Muscle layer of duodenum (tissue), 2 donors: ENCODE measurements around the gene TBC1D22A.

Source experiments
- H3K27ac ChIP-seq: one replicate; pipeline ENCODE4 v1.7.0; 2013; ENCODE audit warnings: mild to moderate bottlenecking, low read length
- H3K27me3 ChIP-seq: one replicate; pipeline ENCODE4 v1.7.0; 2013; ENCODE audit warnings: low read depth, mild to moderate bottlenecking, control low read depth, low read length
- H3K36me3 ChIP-seq, 2 donors: one replicate each; pipeline ENCODE4 v1.7.0; 2013; ENCODE audit warnings: low read length in 2 of 2, control low read depth in 1 of 2, mild to moderate bottlenecking in 1 of 2; ENCODE audit not compliant: insufficient read depth in 2 of 2, control insufficient read depth in 1 of 2
- H3K4me1 ChIP-seq, 2 donors: one replicate each; pipeline ENCODE4 v1.7.0; 2013; ENCODE audit warnings: low read length in 2 of 2, mild to moderate bottlenecking in 2 of 2, control low read depth in 1 of 2, moderate library complexity in 1 of 2; ENCODE audit not compliant: insufficient read depth in 2 of 2, control insufficient read depth in 1 of 2
- H3K4me3 ChIP-seq, 2 donors: one replicate each; pipeline ENCODE4 v1.7.0; 2013; ENCODE audit warnings: low read length in 2 of 2, low read depth in 1 of 2, mild to moderate bottlenecking in 1 of 2
- H3K9me3 ChIP-seq, 2 donors: one replicate each; pipeline ENCODE4 v1.7.0; 2013; ENCODE audit warnings: low read length in 2 of 2, control low read depth in 1 of 2, mild to moderate bottlenecking in 1 of 2; ENCODE audit not compliant: control insufficient read depth in 1 of 2
- donor health status: healthy.

Gene TBC1D22A

DNA sequence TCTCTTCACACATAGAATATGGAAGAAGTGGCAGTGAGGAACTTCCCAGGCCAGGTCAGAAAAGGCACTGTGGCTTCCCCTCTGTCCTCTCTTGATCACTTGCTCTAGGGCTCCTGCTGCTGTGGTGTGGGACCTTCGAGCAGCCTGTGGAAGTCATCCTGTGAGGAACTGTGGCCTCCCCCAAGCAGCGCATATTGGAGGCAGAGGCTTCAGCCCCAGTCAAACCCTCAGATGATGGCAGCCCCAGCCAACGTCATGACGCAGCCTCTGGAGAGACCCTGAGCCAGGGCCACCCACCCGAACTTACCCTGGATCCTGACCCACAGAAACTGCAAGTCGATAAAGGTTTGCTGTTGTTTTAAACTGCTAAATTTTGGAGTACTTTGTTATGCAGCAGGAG, 444.9 kb downstream of the TBC1D22A start:
- no peak overlapping the region for H3K4me3 ChIP-seq
- H3K27me3 ChIP-seq = no peaks in the 10 kb centered on the region
- peaks cover 0 to 4% of the 10 kb centered on the region in 2 donors for H3K4me1 ChIP-seq
- H3K27ac ChIP-seq = no peak overlapping the region
- H3K36me3 ChIP-seq = no peaks in the 10 kb centered on the region
- H3K9me3 ChIP-seq = no peaks in the 10 kb centered on the region

DNA sequence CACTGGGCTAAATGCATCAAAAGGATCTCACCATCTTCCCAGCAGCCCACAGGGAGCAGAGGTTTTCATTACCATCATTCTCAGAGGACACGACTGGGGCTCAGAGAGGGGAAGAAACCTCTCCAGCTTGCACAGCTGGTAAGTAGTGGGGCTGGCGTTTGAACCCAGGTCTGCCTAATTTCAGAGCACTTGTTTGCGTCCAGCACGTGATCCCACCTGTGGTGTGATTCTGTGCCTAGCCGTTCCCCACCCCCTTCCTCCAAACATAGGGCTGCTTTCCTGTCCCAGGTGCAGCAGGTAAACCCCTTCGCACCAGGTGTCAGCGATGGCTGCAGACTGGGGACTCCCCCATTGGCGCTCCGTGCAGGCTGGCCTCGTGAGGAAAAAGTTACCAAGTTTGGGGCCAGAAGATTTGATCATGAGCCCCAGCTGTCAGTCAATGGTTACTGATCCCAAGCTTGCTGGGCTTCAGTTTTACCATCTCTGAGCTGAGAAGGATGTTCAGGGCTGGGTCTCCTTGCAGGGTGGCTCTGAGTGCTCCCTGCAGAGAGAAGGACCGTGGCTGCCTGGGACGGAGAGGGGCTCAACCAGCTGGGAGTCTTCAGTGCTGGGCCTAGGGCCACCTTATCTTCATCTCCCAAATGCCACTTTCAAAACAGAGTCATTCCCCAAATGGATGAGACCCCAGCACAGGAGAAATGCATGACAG, 445.6 kb downstream of the TBC1D22A start:
- H3K36me3 ChIP-seq = no peaks in the 10 kb centered on the region
- peaks cover 0 to 4% of the 10 kb centered on the region in 2 donors for H3K4me1 ChIP-seq
- H3K27ac ChIP-seq = no peak overlapping the region
- no peak overlapping the region for H3K4me3 ChIP-seq
- no peaks in the 10 kb centered on the region for H3K27me3 ChIP-seq
- no peaks in the 10 kb centered on the region for H3K9me3 ChIP-seq

DNA sequence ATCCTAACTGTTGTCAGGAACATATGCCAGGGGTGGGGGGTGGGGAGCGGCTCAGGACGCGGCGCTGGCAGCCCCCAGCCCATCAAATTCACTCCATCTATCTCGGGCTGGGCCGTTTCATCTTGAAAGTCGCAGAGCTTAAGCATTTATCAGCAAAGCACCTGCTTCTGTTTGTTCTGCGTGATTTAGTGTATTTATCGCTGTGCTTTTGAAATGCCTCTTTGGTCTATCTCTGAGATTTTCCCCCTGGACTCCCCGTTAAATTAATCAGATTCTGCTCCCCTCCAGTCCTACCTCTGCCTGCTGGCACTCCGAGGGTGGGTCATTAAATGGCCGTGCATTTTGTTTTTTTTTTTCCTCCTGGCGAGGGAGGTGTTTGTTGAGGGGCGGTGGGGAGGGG, 446.2 kb downstream of the TBC1D22A start:
- Histone ChIP-seq H3K4me3 (no peak overlapping the region), H3K4me1 (no peaks in the 10 kb centered on the region), H3K36me3 (no peaks in the 10 kb centered on the region), H3K27ac (no peak overlapping the region), H3K9me3 (no peaks in the 10 kb centered on the region), H3K27me3 (no peaks in the 10 kb centered on the region)

DNA sequence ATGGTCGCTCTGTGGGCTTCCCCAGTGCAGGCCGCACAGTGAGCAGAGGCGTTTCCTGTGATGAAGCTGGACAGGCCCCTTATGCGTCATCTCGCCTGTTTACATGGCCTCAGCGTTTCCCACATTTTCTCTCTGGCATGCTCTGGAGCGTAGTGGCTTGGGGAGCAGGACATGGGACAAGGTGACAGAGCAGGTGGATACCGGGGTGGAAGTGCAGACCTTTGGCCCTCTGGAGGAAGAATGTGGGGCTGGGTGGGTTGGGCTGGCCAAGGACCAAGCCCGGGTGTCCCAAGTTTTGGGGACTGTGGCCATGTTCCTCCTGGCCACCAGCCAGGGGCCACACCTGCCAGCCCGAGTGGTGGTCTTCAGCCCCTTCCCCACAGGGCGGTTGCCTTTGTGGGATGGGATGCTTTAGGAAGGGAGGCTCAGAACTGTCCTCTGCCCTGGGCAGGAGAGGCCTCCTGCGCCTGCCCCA, 446.6 kb downstream of the TBC1D22A start:
- Histone ChIP-seq H3K27me3 (no peaks in the 10 kb centered on the region), H3K4me3 (no peak overlapping the region), H3K4me1 (no peaks in the 10 kb centered on the region), H3K27ac (no peak overlapping the region), H3K36me3 (no peaks in the 10 kb centered on the region), H3K9me3 (no peaks in the 10 kb centered on the region)

DNA sequence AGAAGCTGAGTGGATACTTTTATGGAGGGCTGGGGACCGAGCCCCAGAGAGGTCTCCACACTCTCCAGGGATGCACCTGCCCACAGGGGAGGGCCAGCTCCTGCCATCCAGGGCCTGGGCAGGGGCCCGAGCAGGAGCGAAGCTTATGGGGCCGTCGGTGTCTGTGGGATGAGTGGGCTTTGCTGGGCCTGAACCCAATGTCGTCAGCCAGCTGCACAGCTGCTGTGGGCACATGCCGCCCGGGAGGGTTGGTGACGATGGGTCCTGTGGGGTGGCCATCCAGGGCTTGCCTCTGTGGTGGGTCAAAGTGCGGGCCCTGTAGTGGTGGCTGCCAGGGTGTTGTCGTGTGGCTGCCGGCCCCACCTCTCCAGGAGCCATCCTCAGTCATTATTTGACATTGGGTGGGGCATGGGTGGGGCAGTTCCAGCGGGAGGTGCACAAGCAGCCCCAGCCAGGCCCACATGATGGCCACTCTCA, 447.1 kb downstream of the TBC1D22A start:
- H3K4me1 ChIP-seq = no peaks in the 10 kb centered on the region
- H3K4me3 ChIP-seq = no peak overlapping the region
- no peaks in the 10 kb centered on the region for H3K36me3 ChIP-seq

DNA sequence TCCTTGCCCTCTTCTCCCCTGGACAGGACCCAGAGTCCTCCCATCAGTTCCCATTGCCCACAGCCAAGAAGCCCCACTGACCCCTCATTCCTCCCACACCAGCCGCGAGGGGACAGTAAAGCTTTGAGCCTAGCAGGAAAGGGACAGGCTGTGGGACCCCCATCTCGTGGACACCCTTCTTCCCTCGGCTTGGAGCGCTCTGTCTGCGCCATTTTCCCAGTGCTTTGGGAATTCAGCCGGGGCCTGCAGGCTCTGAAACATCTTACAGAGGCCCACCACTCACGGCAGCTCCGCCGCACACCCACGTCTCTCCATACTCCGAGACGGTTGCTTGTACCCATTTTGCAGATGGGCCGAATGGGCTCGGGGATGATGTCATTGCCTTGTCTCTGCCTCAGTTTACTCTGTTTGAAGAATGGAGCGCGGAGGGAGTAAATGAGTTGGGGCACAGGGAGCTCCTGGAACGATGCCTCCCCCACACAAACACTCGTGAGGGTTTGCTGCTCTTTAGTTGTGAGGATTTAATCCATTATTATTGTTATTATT, 447.7 kb downstream of the TBC1D22A start:
- no peaks in the 10 kb centered on the region for H3K27me3 ChIP-seq
- H3K4me1 ChIP-seq = no peaks in the 10 kb centered on the region
- H3K9me3 ChIP-seq = no peaks in the 10 kb centered on the region
- no peaks in the 10 kb centered on the region for H3K36me3 ChIP-seq
- no peak overlapping the region for H3K27ac ChIP-seq
- H3K4me3 ChIP-seq = no peak overlapping the region

More for the DNA sequence above, 447.1 kb downstream of the TBC1D22A start:
- Histone ChIP-seq H3K27ac (no peak overlapping the region), H3K9me3 (no peaks in the 10 kb centered on the region), H3K27me3 (no peaks in the 10 kb centered on the region)

DNA sequence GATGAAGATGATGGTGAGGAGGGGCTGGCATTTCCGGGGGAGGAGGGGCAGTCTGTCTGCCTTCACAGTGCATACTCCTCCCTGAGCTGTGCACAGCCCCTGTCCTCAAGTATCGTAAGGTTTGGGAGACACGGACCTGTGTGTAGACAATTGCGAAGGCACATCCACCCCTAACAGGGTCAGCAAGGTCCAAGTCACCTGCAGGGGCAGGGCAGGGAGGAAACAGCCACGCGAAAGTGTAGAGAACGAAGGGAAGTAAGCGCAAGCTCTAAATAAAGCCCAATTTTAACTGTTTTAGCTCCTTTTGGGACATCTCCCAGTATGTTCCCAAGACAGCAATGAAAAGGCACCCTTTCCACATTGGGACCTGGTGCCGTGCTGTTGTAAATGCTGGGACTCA, 448.2 kb downstream of the TBC1D22A start:
- H3K27me3 ChIP-seq = no peaks in the 10 kb centered on the region
- H3K4me1 ChIP-seq = no peaks in the 10 kb centered on the region
- H3K4me3 ChIP-seq = no peak overlapping the region
- no peak overlapping the region for H3K27ac ChIP-seq
- no peaks in the 10 kb centered on the region for H3K9me3 ChIP-seq
- no peaks in the 10 kb centered on the region for H3K36me3 ChIP-seq

DNA sequence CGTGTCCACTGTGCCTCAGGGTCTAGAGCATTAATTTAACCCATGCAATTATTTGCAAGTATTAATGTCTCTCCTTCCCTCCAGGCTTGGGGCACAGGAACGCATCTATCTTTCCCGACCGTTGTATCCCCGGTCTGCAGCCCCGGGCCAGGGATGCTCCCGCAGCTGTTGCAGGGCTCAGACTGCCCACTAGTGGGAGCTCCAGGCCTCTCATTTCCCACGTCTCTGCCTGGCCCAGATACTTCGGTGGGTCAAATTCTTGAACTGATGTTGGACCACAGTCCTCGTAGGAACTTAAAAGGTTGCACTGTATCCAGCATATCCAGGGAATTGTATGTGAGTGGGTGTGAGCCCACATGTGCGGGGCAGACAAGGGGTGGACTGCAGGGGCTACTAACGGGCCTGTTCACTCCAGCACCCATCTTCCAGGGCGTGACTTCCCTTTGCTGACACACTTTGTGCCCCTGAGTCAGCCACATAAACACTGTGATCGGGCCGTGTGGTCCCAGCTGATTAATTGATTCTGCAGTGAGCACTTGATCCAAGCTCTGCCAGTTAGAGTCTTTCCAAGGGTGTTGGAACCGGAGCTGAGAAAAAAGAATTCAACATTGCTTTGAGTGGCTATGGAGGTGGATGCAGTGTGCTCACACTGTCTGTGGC, 451.3 kb downstream of the TBC1D22A start:
- H3K27ac ChIP-seq = no peak overlapping the region
- H3K9me3 ChIP-seq = no peaks in the 10 kb centered on the region
- no peaks in the 10 kb centered on the region for H3K27me3 ChIP-seq
- no peaks in the 10 kb centered on the region for H3K36me3 ChIP-seq
- H3K4me3 ChIP-seq = no peak overlapping the region
- H3K4me1 ChIP-seq = no peaks in the 10 kb centered on the region

DNA sequence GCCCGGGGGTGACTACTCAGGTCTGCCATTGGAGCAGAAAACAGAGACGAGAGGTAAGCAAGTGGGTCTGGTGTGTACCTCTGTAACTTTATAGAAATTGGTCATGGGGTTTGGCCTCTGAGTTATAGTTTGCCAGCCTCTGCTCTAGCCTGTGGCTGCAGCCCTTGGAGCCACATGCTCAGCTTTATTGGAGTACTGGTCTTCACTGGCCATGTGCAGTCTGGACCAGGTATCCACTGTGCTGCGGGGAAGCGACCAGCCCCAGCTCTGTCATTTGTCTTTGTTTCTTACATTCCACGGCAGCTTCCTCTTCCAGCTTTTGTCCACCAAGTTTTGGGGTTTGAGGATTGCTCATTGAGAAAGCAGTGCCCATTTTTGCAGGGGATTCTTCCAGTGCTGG, 453.4 kb downstream of the TBC1D22A start:
- H3K4me1 ChIP-seq = no peaks in the 10 kb centered on the region
- H3K9me3 ChIP-seq = no peaks in the 10 kb centered on the region
- H3K27ac ChIP-seq = no peak overlapping the region
- no peaks in the 10 kb centered on the region for H3K27me3 ChIP-seq
- H3K4me3 ChIP-seq = no peak overlapping the region
- no peaks in the 10 kb centered on the region for H3K36me3 ChIP-seq

DNA sequence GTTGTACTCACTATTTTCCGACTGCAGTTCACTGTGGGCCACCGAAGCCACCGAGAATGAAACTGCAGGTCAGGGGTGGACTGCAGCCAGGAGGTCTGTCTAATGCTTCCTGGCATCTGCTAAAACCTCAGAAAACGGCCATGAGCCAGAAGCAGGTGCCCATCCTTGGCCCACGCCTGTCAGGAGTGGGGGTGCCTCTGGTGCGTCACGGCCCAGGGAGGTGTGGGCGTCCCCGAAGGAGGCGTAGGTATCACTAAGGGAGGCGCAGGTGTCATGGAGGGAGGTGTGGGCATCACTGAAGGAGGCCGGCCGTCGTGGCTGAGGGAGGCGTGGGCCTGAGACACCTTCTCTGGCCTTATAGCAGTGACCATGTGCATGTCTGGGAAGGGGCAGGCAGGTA, 456.2 kb downstream of the TBC1D22A start:
- H3K4me1 ChIP-seq = no peaks in the 10 kb centered on the region
- H3K27me3 ChIP-seq = no peaks in the 10 kb centered on the region
- no peaks in the 10 kb centered on the region for H3K9me3 ChIP-seq
- no peaks in the 10 kb centered on the region for H3K36me3 ChIP-seq
- H3K27ac ChIP-seq = no peak overlapping the region
- H3K4me3 ChIP-seq = no peak overlapping the region

DNA sequence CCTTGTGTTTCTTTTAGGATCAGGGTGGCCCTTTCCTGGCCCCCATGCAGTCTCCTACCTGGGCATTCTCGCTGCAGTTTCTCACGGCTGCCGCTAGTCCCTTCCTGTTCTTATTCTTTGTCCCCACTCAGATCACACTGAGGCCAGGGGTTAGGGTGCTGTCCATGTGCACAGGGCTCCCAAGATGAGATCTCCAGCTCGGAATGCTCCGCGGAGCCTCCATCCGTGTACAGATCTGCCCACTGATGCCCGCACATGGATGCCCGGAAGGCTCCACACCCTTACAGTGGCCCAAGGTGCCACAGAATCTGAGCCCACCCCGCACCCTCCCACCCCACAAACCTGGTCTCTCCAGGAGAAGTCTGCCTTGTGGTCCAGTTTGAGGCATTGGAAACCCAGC, 457.3 kb downstream of the TBC1D22A start:
- no peak overlapping the region for H3K27ac ChIP-seq
- H3K9me3 ChIP-seq = no peaks in the 10 kb centered on the region
- H3K4me3 ChIP-seq = no peak overlapping the region
- H3K27me3 ChIP-seq = no peaks in the 10 kb centered on the region
- H3K36me3 ChIP-seq = no peaks in the 10 kb centered on the region
- no peaks in the 10 kb centered on the region for H3K4me1 ChIP-seq
